Measurements from ENCODE around the gene RPGRIP1.
"Not testable (repeated sequence)": the region's sequence is repeated elsewhere in the genome, so short reads cannot be mapped to it uniquely, and the experiment has no call there.

The RPGRIP1 gene

GRCh38 chr14:21300892-21301291 lies 21.0 kb downstream of the RPGRIP1 start:
- no peak for TF ChIP-seq CTCF (conservative IDR thresholded peaks at IDR 0.05; ENCODE audit: control insufficient read depth, insufficient read depth, low read depth, low read length)
- DNase-seq (ENCODE audit: low read depth) = no peak
- H3K4me3 ChIP-seq (ENCODE audit: control insufficient read depth, low read depth, low read length) = no peak overlapping the region

- no peak for DNase-seq (ENCODE audit: low read depth)
- TF ChIP-seq CTCF (conservative IDR thresholded peaks at IDR 0.05; ENCODE audit: control insufficient read depth, insufficient read depth, low read depth, low read length) = no peak
- no peak overlapping the region for H3K4me3 ChIP-seq (ENCODE audit: control insufficient read depth, low read depth, low read length)
Measured at GRCh38 chr14:21302013-21302835, 22.3 kb downstream of the RPGRIP1 start.

DNA sequence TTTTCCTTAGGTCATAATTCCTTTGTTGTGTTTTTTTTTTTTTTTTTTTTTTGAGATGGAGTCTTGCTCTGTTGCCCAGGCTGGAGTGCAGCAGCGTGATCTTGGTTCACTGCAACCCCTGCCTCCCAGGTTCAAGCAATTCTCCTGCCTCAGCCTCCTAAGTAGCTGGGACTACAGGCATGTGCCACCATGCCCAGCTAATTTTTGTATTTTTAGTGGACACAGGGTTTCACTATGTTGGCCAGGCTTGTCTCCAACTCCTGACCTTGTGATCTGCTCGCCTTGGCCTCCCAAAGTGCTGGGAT lies 22.9 kb downstream of the RPGRIP1 start:
- not testable (repeated sequence) for DNase-seq (ENCODE audit: low read depth); H3K4me3 ChIP-seq (ENCODE audit: control insufficient read depth, low read depth, low read length)

DNA sequence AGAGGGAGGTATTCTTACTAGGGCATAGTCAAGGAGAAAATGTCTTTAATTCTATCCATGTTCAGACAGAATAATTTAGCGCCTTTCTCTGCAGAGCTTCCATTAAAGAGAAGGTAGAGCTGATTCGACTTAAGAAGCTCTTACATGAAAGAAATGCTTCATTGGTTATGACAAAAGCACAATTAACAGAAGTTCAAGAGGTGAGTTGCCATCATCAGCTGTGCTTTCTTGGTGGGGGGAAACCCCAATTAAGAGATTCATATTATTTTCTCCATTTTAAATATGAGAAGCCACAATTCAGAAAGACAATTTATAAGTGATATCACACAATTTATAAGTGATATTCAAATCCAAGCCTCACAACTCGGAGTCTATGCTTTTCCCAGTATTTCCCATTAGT lies 27.8 kb downstream of the RPGRIP1 start:
- TF ChIP-seq CTCF (conservative IDR thresholded peaks at IDR 0.05; ENCODE audit: control insufficient read depth, insufficient read depth, low read depth, low read length) = no peak
- no peak overlapping the region for H3K4me3 ChIP-seq (ENCODE audit: control insufficient read depth, low read depth, low read length)

GRCh38 chr14:21308132-21308478 lies 28.2 kb downstream of the RPGRIP1 start:
- TF ChIP-seq CTCF (conservative IDR thresholded peaks at IDR 0.05; ENCODE audit: control insufficient read depth, insufficient read depth, low read depth, low read length) = no peak
- no peak for DNase-seq (ENCODE audit: low read depth)
- no peak overlapping the region for H3K4me3 ChIP-seq (ENCODE audit: control insufficient read depth, low read depth, low read length)

More for the DNA sequence above, 27.8 kb downstream of the RPGRIP1 start:
- no peak for DNase-seq (ENCODE audit: low read depth)

DNA sequence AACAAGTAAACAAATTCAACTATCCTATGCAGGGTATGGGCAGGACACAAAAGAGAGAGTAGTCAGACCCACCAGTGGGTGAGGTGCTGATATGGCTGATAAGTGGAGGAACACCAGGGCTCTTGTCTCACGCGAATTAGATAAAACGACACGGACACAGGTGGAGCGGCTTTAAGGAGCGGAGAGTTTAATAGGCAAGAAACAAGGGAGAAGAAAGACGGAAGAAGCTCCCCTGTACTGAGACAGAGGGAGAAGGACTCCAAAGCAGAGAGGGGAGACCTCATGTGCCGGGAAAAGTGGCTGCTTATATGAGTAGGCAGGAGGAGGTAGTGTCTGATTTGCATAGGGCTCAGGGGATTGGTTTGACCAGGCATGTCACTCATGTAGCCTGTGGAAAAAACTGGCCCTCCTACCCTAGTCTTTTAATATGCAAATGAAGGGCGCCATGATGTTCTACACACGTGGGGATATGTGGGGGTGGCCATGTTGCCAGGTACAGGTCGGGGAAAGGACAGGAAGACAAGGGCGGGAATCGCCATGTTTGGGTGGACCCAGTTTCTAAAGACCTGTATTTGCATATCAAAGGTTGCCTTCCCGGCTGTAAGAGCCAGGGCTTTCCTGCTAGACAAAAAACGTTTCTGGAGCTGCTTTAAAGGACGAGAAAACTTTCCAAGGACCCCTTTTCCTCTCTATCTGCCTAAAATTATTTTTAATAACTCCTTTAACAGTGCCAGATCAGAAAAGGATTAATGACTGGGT lies 28.8 kb downstream of the RPGRIP1 start:
- peak overlapping the region; percentile 15 for H3K4me3 ChIP-seq (ENCODE audit: control insufficient read depth, low read depth, low read length)
- DNase-seq (ENCODE audit: low read depth) = peak; percentile 67
- TF ChIP-seq CTCF (conservative IDR thresholded peaks at IDR 0.05; ENCODE audit: control insufficient read depth, insufficient read depth, low read depth, low read length) = no peak

GRCh38 chr14:21309238-21309636 lies 29.4 kb downstream of the RPGRIP1 start:
- no peak for TF ChIP-seq CTCF (conservative IDR thresholded peaks at IDR 0.05; ENCODE audit: control insufficient read depth, insufficient read depth, low read depth, low read length)
- H3K4me3 ChIP-seq (ENCODE audit: control insufficient read depth, low read depth, low read length) = no peak overlapping the region
- no peak for DNase-seq (ENCODE audit: low read depth)

Data from fibroblast of mammary gland (primary cell).